ENCODE results near the gene TSN.
"Not testable (repeated sequence)": the region's sequence is repeated elsewhere in the genome, so short reads cannot be mapped to it uniquely, and the experiment has no call there.

Gene TSN

DNA sequence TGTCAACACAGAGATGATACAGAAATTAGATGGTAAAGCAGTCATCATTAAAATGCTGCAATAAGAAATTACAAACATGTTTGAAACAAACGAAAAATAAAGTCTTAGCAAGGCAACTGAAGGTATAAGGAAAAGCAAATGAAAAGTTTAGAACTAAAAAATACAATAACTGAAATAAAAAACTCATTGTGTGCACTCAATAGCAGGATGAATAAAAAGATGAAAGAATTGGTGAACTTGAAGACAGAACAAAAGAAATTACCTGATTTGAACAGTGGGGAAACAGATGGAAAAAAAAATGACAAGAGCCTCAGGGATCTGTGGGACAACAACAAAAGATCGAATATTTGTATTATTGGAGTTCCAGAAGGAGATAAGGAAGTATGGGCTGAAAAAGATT is 46.5 kb downstream of the TSN start:
- no peak for DNase-seq (ENCODE audit: low read depth)

- DNase-seq (ENCODE audit: low read depth): no peak
These were observed 48.1 kb downstream of the TSN start for GRCh38 chr2:121803503-121803902.

GRCh38 chr2:121804340-121804739 is 48.9 kb downstream of the TSN start:
- no peak for DNase-seq (ENCODE audit: low read depth)

GRCh38 chr2:121804997-121805765 is 49.7 kb downstream of the TSN start:
- DNase-seq (ENCODE audit: low read depth): no peak

- DNase-seq (ENCODE audit: low read depth): no peak
These were observed 50.3 kb downstream of the TSN start for GRCh38 chr2:121805766-121806143.

DNA sequence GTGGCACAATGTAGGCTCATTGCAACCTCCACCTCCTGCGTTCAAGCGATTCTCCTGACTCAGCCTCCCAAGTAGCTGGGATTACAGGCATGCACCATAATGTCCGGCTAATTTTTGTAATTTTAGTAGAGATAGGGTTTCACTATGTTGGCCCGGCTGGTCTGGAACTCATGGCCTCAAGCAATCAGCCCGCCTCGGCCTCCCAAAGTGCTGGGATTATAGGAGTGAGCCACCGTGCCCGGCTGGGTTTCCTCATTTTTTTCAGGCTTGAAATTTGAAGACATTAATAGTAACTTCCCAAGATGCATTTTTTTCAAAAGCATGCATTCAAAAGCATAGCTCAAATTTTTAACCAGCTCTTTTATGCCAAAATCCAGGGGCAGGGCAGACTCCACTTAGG is 52.3 kb downstream of the TSN start:
- not testable (repeated sequence) for DNase-seq (ENCODE audit: low read depth)

GRCh38 chr2:121809607-121810006 is 54.2 kb downstream of the TSN start:
- DNase-seq (ENCODE audit: low read depth): no peak

- no peak for DNase-seq (ENCODE audit: low read depth)
These were observed 55.8 kb downstream of the TSN start for GRCh38 chr2:121810959-121811853.

- not testable (repeated sequence) for DNase-seq (ENCODE audit: low read depth)
These were observed 57.6 kb downstream of the TSN start for GRCh38 chr2:121813083-121813482.

- DNase-seq (ENCODE audit: low read depth): no peak
These were observed 59.8 kb downstream of the TSN start for GRCh38 chr2:121815216-121815615.

- DNase-seq (ENCODE audit: low read depth): no peak
These were observed 61.3 kb downstream of the TSN start for GRCh38 chr2:121816797-121817196.

DNA sequence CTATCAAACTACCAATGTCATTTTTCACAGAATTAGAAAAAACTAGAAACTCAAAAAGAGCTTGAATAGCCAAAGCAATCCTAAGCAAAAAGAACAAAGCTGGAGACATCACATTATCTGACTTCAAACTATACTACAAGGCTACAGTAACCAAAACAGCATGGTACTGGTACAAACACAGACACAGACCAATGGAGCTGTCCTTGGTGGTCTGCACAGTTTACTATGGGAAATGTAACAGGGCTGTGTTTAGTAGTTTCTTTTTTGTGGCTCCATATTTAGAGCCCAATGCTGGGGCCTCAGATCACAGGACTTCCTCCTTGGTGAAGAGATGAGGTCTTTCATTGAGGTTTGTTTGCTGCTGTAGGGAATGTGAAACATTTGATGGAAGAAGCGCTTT is 61.9 kb downstream of the TSN start:
- not testable (repeated sequence) for DNase-seq (ENCODE audit: low read depth)
